RWPE2 (cell line): ENCODE measurements around the gene HOXB6.

Source experiments
- ATAC-seq: fragments of 200-7000 bp; cut with Tn5 transposase; 3 replicates; pipeline ENCODE4 v1.9.1; 2021; ENCODE audit warnings: low read depth
- DNase-seq: peaks from one replicate; pipeline ENCODE4 v3.0.0-alpha.2; 2020; ENCODE audit warnings: low spot score
- H3K27ac ChIP-seq: fragments of 450-650 bp; 2 replicates; pipeline ENCODE4 v1.5.1; 2017; ENCODE audit warnings: mild to moderate bottlenecking; ENCODE audit not compliant: poor library complexity, severe bottlenecking
- H3K27me3 ChIP-seq: fragments of 250-450 bp; sonication (Bioruptor Pico); 2 replicates; pipeline ENCODE4 v1.5.1; 2021; ENCODE audit warnings: mild to moderate bottlenecking, moderate library complexity; ENCODE audit not compliant: insufficient read depth, poor library complexity, severe bottlenecking
- H3K36me3 ChIP-seq: fragments of 250-450 bp; sonication (Bioruptor Pico); 2 replicates; pipeline ENCODE4 v1.5.1; 2020; ENCODE audit warnings: low read depth, mild to moderate bottlenecking, moderate library complexity
- H3K4me1 ChIP-seq: fragments of 250-450 bp; sonication (Bioruptor Pico); 2 replicates; pipeline ENCODE4 v1.5.1; 2021; ENCODE audit warnings: mild to moderate bottlenecking, moderate library complexity; ENCODE audit not compliant: insufficient read depth, poor library complexity, severe bottlenecking
- H3K4me3 ChIP-seq: fragments of 250-450 bp; sonication (Bioruptor Pico); 2 replicates; pipeline ENCODE4 v1.5.1; 2021; ENCODE audit warnings: mild to moderate bottlenecking, moderate library complexity; ENCODE audit not compliant: severe bottlenecking
- H3K9me3 ChIP-seq: fragments of 250-450 bp; sonication (Bioruptor Pico); 2 replicates; pipeline ENCODE4 v1.5.1; 2021; ENCODE audit warnings: mild to moderate bottlenecking, moderate library complexity; ENCODE audit not compliant: severe bottlenecking
- TF ChIP-seq, protein P1 (sequence below): fragments of 450-650 bp; IDR thresholded peaks from one replicate; pipeline ENCODE4 v1.5.1; 2017; ENCODE audit warnings: mild to moderate bottlenecking, moderate library complexity; ENCODE audit not compliant: poor library complexity, severe bottlenecking

Gene HOXB6

DNA sequence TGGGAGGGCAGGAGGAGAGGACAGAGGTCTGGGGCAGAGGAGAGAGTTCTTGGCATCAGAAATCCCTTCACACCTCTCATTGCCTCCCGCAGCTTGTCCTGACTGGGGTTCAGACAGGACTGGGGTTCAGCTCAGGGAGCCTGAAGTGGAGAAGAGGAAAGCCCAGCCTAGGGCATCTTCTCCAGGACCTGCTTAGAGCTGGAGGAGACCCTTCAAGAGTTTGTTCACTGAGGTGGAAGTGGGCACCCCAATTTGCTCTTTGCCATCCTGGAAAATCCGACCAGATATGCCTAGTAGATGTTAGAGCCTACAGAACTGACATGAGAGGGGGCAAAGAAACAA lies 16.7 kb downstream of the HOXB6 start:
- no peaks in the 10 kb centered on the region for H3K36me3 ChIP-seq
- TF ChIP-seq, protein P1, sequence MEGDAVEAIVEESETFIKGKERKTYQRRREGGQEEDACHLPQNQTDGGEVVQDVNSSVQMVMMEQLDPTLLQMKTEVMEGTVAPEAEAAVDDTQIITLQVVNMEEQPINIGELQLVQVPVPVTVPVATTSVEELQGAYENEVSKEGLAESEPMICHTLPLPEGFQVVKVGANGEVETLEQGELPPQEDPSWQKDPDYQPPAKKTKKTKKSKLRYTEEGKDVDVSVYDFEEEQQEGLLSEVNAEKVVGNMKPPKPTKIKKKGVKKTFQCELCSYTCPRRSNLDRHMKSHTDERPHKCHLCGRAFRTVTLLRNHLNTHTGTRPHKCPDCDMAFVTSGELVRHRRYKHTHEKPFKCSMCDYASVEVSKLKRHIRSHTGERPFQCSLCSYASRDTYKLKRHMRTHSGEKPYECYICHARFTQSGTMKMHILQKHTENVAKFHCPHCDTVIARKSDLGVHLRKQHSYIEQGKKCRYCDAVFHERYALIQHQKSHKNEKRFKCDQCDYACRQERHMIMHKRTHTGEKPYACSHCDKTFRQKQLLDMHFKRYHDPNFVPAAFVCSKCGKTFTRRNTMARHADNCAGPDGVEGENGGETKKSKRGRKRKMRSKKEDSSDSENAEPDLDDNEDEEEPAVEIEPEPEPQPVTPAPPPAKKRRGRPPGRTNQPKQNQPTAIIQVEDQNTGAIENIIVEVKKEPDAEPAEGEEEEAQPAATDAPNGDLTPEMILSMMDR = no peak
- H3K4me3 ChIP-seq = no peak overlapping the region
- DNase-seq = no peak
- no peak for ATAC-seq
- no peaks in the 10 kb centered on the region for H3K9me3 ChIP-seq
- no peaks in the 10 kb centered on the region for H3K27me3 ChIP-seq
- no peak overlapping the region for H3K27ac ChIP-seq
- peaks cover 6% of the 10 kb centered on the region for H3K4me1 ChIP-seq

DNA sequence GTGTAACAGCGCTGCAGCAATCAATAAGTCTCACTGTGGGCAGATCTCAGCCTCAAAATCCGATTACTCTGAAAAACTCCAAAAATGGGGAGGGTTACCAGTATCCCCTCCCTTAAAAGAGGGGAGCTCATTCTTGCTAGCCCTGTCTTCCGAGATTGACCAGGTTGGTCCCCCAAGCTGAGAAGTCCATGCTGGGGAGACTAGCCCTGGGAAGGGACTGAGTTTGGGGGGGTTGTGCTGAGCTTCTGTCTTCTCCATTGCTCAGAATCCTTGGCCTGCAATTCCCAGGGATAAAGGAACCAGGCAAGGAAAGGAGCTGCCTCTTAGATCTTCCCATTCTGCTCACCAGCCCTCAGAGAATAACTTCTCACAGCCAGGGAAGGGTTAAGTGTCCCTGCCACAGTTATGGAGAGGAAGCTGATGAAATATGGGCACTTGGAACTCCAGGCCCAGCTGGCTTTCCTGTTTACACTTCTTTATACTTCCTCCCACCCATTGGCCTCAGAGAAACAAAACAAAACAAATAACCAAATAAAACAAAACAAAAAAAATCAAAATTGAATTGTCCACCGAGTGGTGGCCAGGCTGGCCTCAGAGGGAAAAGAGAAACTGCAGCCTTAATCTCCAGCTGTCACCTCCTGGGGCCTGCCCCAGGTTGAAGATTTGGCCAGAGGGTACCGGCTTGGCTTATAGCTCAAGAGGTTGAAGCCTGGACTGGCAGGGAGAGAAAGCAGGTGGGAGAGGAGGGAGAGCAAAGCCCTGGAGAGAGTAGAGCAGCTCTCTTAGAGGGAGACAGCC lies 17.3 kb downstream of the HOXB6 start:
- DNase-seq (no peak), ATAC-seq (no peak)
- no peaks in the 10 kb centered on the region for H3K9me3 ChIP-seq
- no peak overlapping the region for H3K27ac ChIP-seq
- H3K36me3 ChIP-seq = no peaks in the 10 kb centered on the region
- TF ChIP-seq, protein P1 = no peak
- no peak overlapping the region for H3K4me3 ChIP-seq
- H3K27me3 ChIP-seq = no peaks in the 10 kb centered on the region
- peaks cover 6% of the 10 kb centered on the region for H3K4me1 ChIP-seq

DNA sequence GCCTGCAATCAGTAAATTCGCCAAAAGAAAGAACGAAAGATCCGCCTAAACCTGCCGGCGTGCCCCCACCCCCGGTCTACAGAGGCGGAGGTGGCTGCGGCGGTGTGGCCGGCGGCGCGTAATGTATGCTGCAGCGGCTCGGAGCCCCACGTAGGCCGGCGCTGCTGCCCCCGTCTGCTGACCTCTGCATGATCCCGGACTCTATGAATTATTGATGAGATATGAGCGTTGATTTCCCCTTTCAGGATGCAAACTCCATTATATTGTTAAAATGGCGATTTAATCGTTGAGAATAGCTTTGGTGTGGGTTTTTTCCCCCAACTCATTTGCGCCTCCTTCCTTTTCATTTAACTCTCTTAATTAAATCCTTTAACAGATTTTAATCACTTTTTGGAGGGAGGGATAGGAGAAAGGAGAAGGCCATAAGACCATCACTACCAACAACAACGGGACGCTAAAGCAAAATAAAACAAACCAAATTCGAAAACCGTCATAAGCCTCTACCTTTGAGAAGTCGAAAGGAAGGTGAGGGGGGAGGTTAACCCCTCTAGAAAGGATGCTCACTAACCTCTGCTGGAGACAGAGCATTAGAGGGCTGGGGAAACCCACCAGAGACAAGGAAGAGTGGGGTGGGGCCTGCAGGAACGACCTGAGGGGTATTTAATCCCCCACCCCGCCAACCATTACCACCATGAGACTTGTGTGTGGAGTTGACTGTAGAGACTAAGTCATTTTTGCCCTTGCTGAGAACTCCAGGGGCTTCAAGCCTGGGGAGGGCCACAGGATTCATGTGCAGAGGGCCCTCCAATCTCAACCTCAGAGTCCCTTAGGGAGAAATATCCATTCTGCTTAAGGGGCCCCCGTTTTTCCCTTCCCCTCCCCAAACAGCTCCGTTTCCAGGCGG lies 18.2 kb downstream of the HOXB6 start:
- H3K9me3 ChIP-seq = no peaks in the 10 kb centered on the region
- TF ChIP-seq, protein P1 = no peak
- DNase-seq = no peak
- H3K4me3 ChIP-seq = no peak overlapping the region
- no peak overlapping the region for H3K27ac ChIP-seq
- H3K36me3 ChIP-seq = no peaks in the 10 kb centered on the region
- peaks cover 6% of the 10 kb centered on the region for H3K4me1 ChIP-seq
- no peak for ATAC-seq
- no peaks in the 10 kb centered on the region for H3K27me3 ChIP-seq

DNA sequence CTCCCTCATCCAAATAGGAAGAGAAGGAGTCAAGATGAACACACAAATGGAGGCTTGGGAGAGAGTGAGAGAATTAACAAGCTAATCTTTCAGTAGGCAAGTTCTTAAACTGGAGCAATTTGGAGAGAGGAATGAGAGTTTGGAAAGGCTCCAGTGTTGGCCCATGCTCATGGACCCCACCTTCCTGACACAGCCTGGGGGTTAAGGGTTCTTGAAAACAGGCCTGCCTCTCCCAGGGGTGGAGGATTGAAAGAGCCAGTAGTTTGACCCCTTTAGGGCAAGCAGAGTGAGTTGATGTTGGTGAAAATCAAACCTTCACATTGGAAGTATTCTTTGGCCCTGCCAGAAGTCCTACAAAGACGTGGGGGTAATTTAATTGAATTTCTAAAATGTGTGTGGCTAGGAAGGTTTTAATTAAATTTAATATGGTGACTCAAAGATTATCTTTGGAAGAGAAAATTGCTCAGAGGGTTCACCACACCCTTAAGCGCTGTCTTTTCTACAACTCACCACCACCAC lies 20.5 kb downstream of the HOXB6 start:
- no peak overlapping the region for H3K27ac ChIP-seq
- no peak overlapping the region for H3K4me3 ChIP-seq
- TF ChIP-seq, protein P1 = no peak
- DNase-seq = no peak
- no peaks in the 10 kb centered on the region for H3K27me3 ChIP-seq
- H3K9me3 ChIP-seq = no peaks in the 10 kb centered on the region
- H3K36me3 ChIP-seq = no peaks in the 10 kb centered on the region
- no peak for ATAC-seq
- H3K4me1 ChIP-seq = peaks cover 6% of the 10 kb centered on the region
